Measurements from ENCODE around the gene PCDH18.

The PCDH18 gene

GRCh38 chr4:137543648-137544047, 11.4 kb upstream of the PCDH18 start:
- H2BK120ac ChIP-seq (ENCODE audit: low read depth, low read length), result no peak overlapping the region
- H3K4ac ChIP-seq (ENCODE audit: low read length), result no peak overlapping the region
- peak overlapping the region; percentile 81 for H3K27ac ChIP-seq (replicated peaks; ENCODE audit: low read length)
- H3K4me2 ChIP-seq (ENCODE audit: insufficient read depth, low read length, poor library complexity, severe bottlenecking), result no peak overlapping the region
- peaks cover 14 to 47% of the 10 kb centered on the region in 2 donors for H3K4me1 ChIP-seq (ENCODE audit: control insufficient read depth in 2 of 2, insufficient read depth in 1 of 2, low read depth in 1 of 2, low read length in 2 of 2)
- H3K4me3 ChIP-seq (ENCODE audit: low read length in 2 of 2), result no peak overlapping the region
- H3K9me3 ChIP-seq (replicated peaks in 1 of 2; ENCODE audit: control insufficient read depth in 2 of 2, insufficient read depth in 1 of 2, low read depth in 1 of 2, low read length in 2 of 2), result peaks cover 0 to 2% of the 10 kb centered on the region in 2 donors
- H2AK5ac ChIP-seq (ENCODE audit: low read depth, low read length), result no peak overlapping the region
- H2AFZ ChIP-seq (ENCODE audit: low read length), result peak overlapping the region; percentile 8
- no peaks in the 10 kb centered on the region for H3K27me3 ChIP-seq (ENCODE audit: control insufficient read depth in 3 of 3, insufficient read depth in 3 of 3, low read depth in 1 of 3, low read length in 3 of 3)
- no peaks in the 10 kb centered on the region for H3K36me3 ChIP-seq (replicated peaks in 1 of 2; ENCODE audit: control insufficient read depth in 2 of 2, insufficient read depth in 2 of 2, low read length in 2 of 2)
- DNase-seq (ENCODE audit: low spot score), result no peak
- H3K9ac ChIP-seq (ENCODE audit: low read depth, low read length, poor library complexity), result no peak overlapping the region
- no peak overlapping the region for H3K18ac ChIP-seq (ENCODE audit: low read length)
- WGBS, 2 donors (ENCODE audit: extremely low coverage in 2 of 2, insufficient read length in 2 of 2, insufficient replicate concordance in 1 of 2), result no CpG with 5 or more reads among the region's 3 CpGs
- no peak overlapping the region for H2BK12ac ChIP-seq (ENCODE audit: low read length)
- no peak overlapping the region for H3K23ac ChIP-seq (ENCODE audit: low read depth, low read length, poor library complexity)
- no peak overlapping the region for H2BK5ac ChIP-seq (ENCODE audit: low read length)
- no peak overlapping the region for H3K14ac ChIP-seq (ENCODE audit: low read length)
- H3K79me1 ChIP-seq (ENCODE audit: low read depth, low read length), result no peaks in the 10 kb centered on the region
- no peak overlapping the region for H4K8ac ChIP-seq (ENCODE audit: low read depth, low read length)
- H2BK15ac ChIP-seq (ENCODE audit: low read length), result no peak overlapping the region
- no peak overlapping the region for H4K91ac ChIP-seq (ENCODE audit: low read depth, low read length, poor library complexity)

GRCh38 chr4:137543198-137543597, 10.9 kb upstream of the PCDH18 start:
- no peak overlapping the region for H2AFZ ChIP-seq (ENCODE audit: low read length)
- peak; percentile 61 for DNase-seq (ENCODE audit: low spot score)
- no peak overlapping the region for H3K14ac ChIP-seq (ENCODE audit: low read length)
- no peak overlapping the region for H3K4ac ChIP-seq (ENCODE audit: low read length)
- H4K8ac ChIP-seq (ENCODE audit: low read depth, low read length), result no peak overlapping the region
- no peak overlapping the region for H2BK120ac ChIP-seq (ENCODE audit: low read depth, low read length)
- no peaks in the 10 kb centered on the region for H3K36me3 ChIP-seq (replicated peaks in 1 of 2; ENCODE audit: control insufficient read depth in 2 of 2, insufficient read depth in 2 of 2, low read length in 2 of 2)
- no peaks in the 10 kb centered on the region for H3K79me1 ChIP-seq (ENCODE audit: low read depth, low read length)
- no peak overlapping the region for H2AK5ac ChIP-seq (ENCODE audit: low read depth, low read length)
- WGBS, 2 donors (ENCODE audit: extremely low coverage in 2 of 2, insufficient read length in 2 of 2, insufficient replicate concordance in 1 of 2), result no CpG with 5 or more reads among the region's 2 CpGs
- peaks cover 14 to 47% of the 10 kb centered on the region in 2 donors for H3K4me1 ChIP-seq (ENCODE audit: control insufficient read depth in 2 of 2, insufficient read depth in 1 of 2, low read depth in 1 of 2, low read length in 2 of 2)
- peak overlapping the region; percentile 81 for H3K27ac ChIP-seq (replicated peaks; ENCODE audit: low read length)
- no peaks in the 10 kb centered on the region for H3K27me3 ChIP-seq (ENCODE audit: control insufficient read depth in 3 of 3, insufficient read depth in 3 of 3, low read depth in 1 of 3, low read length in 3 of 3)
- no peak overlapping the region for H4K91ac ChIP-seq (ENCODE audit: low read depth, low read length, poor library complexity)
- H3K4me3 ChIP-seq (ENCODE audit: low read length in 2 of 2), result no peak overlapping the region
- H3K18ac ChIP-seq (ENCODE audit: low read length), result no peak overlapping the region
- H3K4me2 ChIP-seq (ENCODE audit: insufficient read depth, low read length, poor library complexity, severe bottlenecking), result no peak overlapping the region
- no peak overlapping the region for H2BK12ac ChIP-seq (ENCODE audit: low read length)
- H2BK15ac ChIP-seq (ENCODE audit: low read length), result no peak overlapping the region
- H3K9ac ChIP-seq (ENCODE audit: low read depth, low read length, poor library complexity), result no peak overlapping the region
- no peak overlapping the region for H3K23ac ChIP-seq (ENCODE audit: low read depth, low read length, poor library complexity)
- peaks cover 0 to 2% of the 10 kb centered on the region in 2 donors for H3K9me3 ChIP-seq (replicated peaks in 1 of 2; ENCODE audit: control insufficient read depth in 2 of 2, insufficient read depth in 1 of 2, low read depth in 1 of 2, low read length in 2 of 2)
- no peak overlapping the region for H2BK5ac ChIP-seq (ENCODE audit: low read length)

GRCh38 chr4:137541876-137542646, 9.8 kb upstream of the PCDH18 start:
- no peak for DNase-seq (ENCODE audit: low spot score)
- H4K91ac ChIP-seq (ENCODE audit: low read depth, low read length, poor library complexity), result no peak overlapping the region
- H3K36me3 ChIP-seq (replicated peaks in 1 of 2; ENCODE audit: control insufficient read depth in 2 of 2, insufficient read depth in 2 of 2, low read length in 2 of 2), result no peaks in the 10 kb centered on the region
- H3K27ac ChIP-seq (replicated peaks; ENCODE audit: low read length), result peak overlapping the region; percentile 71
- H4K8ac ChIP-seq (ENCODE audit: low read depth, low read length), result no peak overlapping the region
- H2BK5ac ChIP-seq (ENCODE audit: low read length), result no peak overlapping the region
- H2AFZ ChIP-seq (ENCODE audit: low read length), result peak overlapping the region; percentile 61
- H3K4me1 ChIP-seq (ENCODE audit: control insufficient read depth in 2 of 2, insufficient read depth in 1 of 2, low read depth in 1 of 2, low read length in 2 of 2), result peaks cover 14 to 47% of the 10 kb centered on the region in 2 donors
- no CpG with 5 or more reads among the region's 7 CpGs for WGBS, 2 donors (ENCODE audit: extremely low coverage in 2 of 2, insufficient read length in 2 of 2, insufficient replicate concordance in 1 of 2)
- H3K4me3 ChIP-seq (ENCODE audit: low read length in 2 of 2), result peak overlapping the region in 1 of 2 donors; percentile 15
- no peaks in the 10 kb centered on the region for H3K79me1 ChIP-seq (ENCODE audit: low read depth, low read length)
- no peak overlapping the region for H2BK120ac ChIP-seq (ENCODE audit: low read depth, low read length)
- H3K9ac ChIP-seq (ENCODE audit: low read depth, low read length, poor library complexity), result no peak overlapping the region
- H3K9me3 ChIP-seq (replicated peaks in 1 of 2; ENCODE audit: control insufficient read depth in 2 of 2, insufficient read depth in 1 of 2, low read depth in 1 of 2, low read length in 2 of 2), result peaks cover 0 to 2% of the 10 kb centered on the region in 2 donors
- H3K18ac ChIP-seq (ENCODE audit: low read length), result no peak overlapping the region
- H3K14ac ChIP-seq (ENCODE audit: low read length), result no peak overlapping the region
- no peak overlapping the region for H3K23ac ChIP-seq (ENCODE audit: low read depth, low read length, poor library complexity)
- H2AK5ac ChIP-seq (ENCODE audit: low read depth, low read length), result no peak overlapping the region
- no peak overlapping the region for H3K4me2 ChIP-seq (ENCODE audit: insufficient read depth, low read length, poor library complexity, severe bottlenecking)
- no peaks in the 10 kb centered on the region for H3K27me3 ChIP-seq (ENCODE audit: control insufficient read depth in 3 of 3, insufficient read depth in 3 of 3, low read depth in 1 of 3, low read length in 3 of 3)
- H3K4ac ChIP-seq (ENCODE audit: low read length), result no peak overlapping the region
- no peak overlapping the region for H2BK12ac ChIP-seq (ENCODE audit: low read length)
- no peak overlapping the region for H2BK15ac ChIP-seq (ENCODE audit: low read length)

- H3K36me3 ChIP-seq (replicated peaks in 1 of 2; ENCODE audit: control insufficient read depth in 2 of 2, insufficient read depth in 2 of 2, low read length in 2 of 2), result no peaks in the 10 kb centered on the region
- H2BK120ac ChIP-seq (ENCODE audit: low read depth, low read length), result no peak overlapping the region
- H3K4ac ChIP-seq (ENCODE audit: low read length), result no peak overlapping the region
- no peak for DNase-seq (ENCODE audit: low spot score)
- no peak overlapping the region for H3K9ac ChIP-seq (ENCODE audit: low read depth, low read length, poor library complexity)
- WGBS, 2 donors (ENCODE audit: extremely low coverage in 2 of 2, insufficient read length in 2 of 2, insufficient replicate concordance in 1 of 2), result no CpG with 5 or more reads among the region's 3 CpGs
- no peak overlapping the region for H2BK12ac ChIP-seq (ENCODE audit: low read length)
- H3K14ac ChIP-seq (ENCODE audit: low read length), result no peak overlapping the region
- no peaks in the 10 kb centered on the region for H3K27me3 ChIP-seq (ENCODE audit: control insufficient read depth in 3 of 3, insufficient read depth in 3 of 3, low read depth in 1 of 3, low read length in 3 of 3)
- no peak overlapping the region for H2BK5ac ChIP-seq (ENCODE audit: low read length)
- peaks cover 0 to 2% of the 10 kb centered on the region in 2 donors for H3K9me3 ChIP-seq (replicated peaks in 1 of 2; ENCODE audit: control insufficient read depth in 2 of 2, insufficient read depth in 1 of 2, low read depth in 1 of 2, low read length in 2 of 2)
- H3K4me1 ChIP-seq (ENCODE audit: control insufficient read depth in 2 of 2, insufficient read depth in 1 of 2, low read depth in 1 of 2, low read length in 2 of 2), result peaks cover 17 to 47% of the 10 kb centered on the region in 2 donors
- no peak overlapping the region for H2BK15ac ChIP-seq (ENCODE audit: low read length)
- H2AK5ac ChIP-seq (ENCODE audit: low read depth, low read length), result no peak overlapping the region
- H3K4me2 ChIP-seq (ENCODE audit: insufficient read depth, low read length, poor library complexity, severe bottlenecking), result no peak overlapping the region
- no peak overlapping the region for H4K91ac ChIP-seq (ENCODE audit: low read depth, low read length, poor library complexity)
- peak overlapping the region; percentile 2 for H2AFZ ChIP-seq (ENCODE audit: low read length)
- H3K23ac ChIP-seq (ENCODE audit: low read depth, low read length, poor library complexity), result no peak overlapping the region
- no peaks in the 10 kb centered on the region for H3K79me1 ChIP-seq (ENCODE audit: low read depth, low read length)
- H3K4me3 ChIP-seq (ENCODE audit: low read length in 2 of 2), result no peak overlapping the region
- no peak overlapping the region for H3K27ac ChIP-seq (replicated peaks; ENCODE audit: low read length)
- H4K8ac ChIP-seq (ENCODE audit: low read depth, low read length), result no peak overlapping the region
- H3K18ac ChIP-seq (ENCODE audit: low read length), result no peak overlapping the region
These were observed 8.9 kb upstream of the PCDH18 start for GRCh38 chr4:137541181-137541580.
